Stimulated activated effector memory CD8-positive, alpha-beta T cell treated with anti-CD3 and anti-CD28 coated beads, Interleukin-12 subunit alpha, Interleukin-12 subunit beta, amount 100 ng/mL, for 72 hours (primary cell): Measurements from ENCODE around the gene CLSTN2.
A peak's percentile ranks its signal among the peaks of the same experiment; 100 is the strongest.

Experiments used
- ATAC-seq: fragments of 150-1000 bp; cut with Tn5 transposase; 2 replicates; pipeline ENCODE4 v1.10.0; 2021
- DNase-seq, 2 donors: peaks; one replicate each; pipeline ENCODE4 v3.0.0; 2021 to 2022; ENCODE audit warnings: low spot score in 2 of 2
- H3K27ac Mint-ChIP-seq: one replicate; pipeline ENCODE4 v1.8.0; 2022; ENCODE audit warnings: mild to moderate bottlenecking, mixed read lengths
- H3K36me3 Mint-ChIP-seq: one replicate; pipeline ENCODE4 v1.8.0; 2022; ENCODE audit warnings: mild to moderate bottlenecking, mixed read lengths
- H3K4me1 Mint-ChIP-seq: one replicate; pipeline ENCODE4 v1.8.0; 2022; ENCODE audit warnings: mixed read lengths
- H3K4me3 Mint-ChIP-seq: one replicate; pipeline ENCODE4 v1.8.0; 2022; ENCODE audit warnings: mild to moderate bottlenecking, mixed read lengths
- H3K9me3 Mint-ChIP-seq: one replicate; pipeline ENCODE4 v1.8.0; 2022; ENCODE audit warnings: mixed read lengths

The CLSTN2 gene

DNA sequence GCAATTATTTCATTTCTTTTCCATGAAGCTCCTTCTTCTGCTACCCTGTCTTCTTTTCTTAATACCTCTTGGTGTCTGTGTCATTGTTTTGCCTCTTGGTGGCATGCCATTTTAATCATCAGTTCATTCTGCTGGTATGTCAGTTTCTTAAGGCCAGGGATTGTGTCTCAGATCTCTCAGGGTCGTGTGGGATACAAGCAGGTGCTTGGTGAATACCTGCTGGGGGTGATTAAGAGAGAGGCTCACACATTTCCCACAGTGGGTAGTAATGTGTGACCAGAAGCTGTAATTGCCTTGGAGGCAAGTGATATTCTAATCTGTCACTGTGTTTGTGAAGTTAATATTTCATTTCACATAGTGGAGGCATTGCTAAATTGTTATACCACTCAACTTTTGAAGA is 381.5 kb downstream of the CLSTN2 start:
- Mint-ChIP-seq H3K36me3 (no peaks in the 10 kb centered on the region), H3K9me3 (no peaks in the 10 kb centered on the region), H3K27ac (no peak overlapping the region), H3K4me1 (no peaks in the 10 kb centered on the region), H3K4me3 (no peak overlapping the region)
- ATAC-seq (no peak), DNase-seq (no peak)

- Mint-ChIP-seq H3K4me1 (no peaks in the 10 kb centered on the region), H3K27ac (no peak overlapping the region), H3K4me3 (no peak overlapping the region), H3K9me3 (no peaks in the 10 kb centered on the region), H3K36me3 (no peaks in the 10 kb centered on the region)
- DNase-seq, result no peak
- ATAC-seq, result no peak
Observed at GRCh38 chr3:140316868-140317400, 381.9 kb downstream of the CLSTN2 start.

GRCh38 chr3:140319739-140320138 is 384.8 kb downstream of the CLSTN2 start:
- Mint-ChIP-seq H3K27ac (no peak overlapping the region), H3K36me3 (no peaks in the 10 kb centered on the region), H3K4me3 (no peak overlapping the region), H3K9me3 (no peaks in the 10 kb centered on the region), H3K4me1 (no peaks in the 10 kb centered on the region)
- no peak for DNase-seq
- ATAC-seq, result no peak

- no peak for ATAC-seq
Observed at GRCh38 chr3:140323561-140323960, 388.6 kb downstream of the CLSTN2 start.

DNA sequence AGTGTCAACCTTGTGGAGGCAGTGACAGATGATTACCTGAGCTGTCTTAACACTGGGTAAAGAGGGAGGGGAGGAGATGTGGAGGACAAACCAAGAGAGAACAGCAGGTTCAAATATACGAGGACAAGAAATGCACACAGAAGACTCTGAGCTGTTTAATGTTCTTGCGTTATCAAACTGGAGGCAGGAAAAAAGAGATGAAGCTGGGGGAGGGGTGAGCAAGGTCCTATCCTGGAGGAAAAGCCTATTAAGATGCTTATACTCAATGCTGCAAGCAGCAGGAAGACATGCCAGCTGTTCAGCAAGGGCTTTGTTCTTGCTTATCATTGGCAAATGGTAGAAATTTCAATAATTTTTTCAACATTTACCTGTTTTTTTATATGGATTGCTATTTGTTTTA is 397.1 kb downstream of the CLSTN2 start:
- Mint-ChIP-seq H3K4me1 (no peaks in the 10 kb centered on the region), H3K4me3 (no peak overlapping the region), H3K27ac (no peak overlapping the region), H3K36me3 (no peaks in the 10 kb centered on the region), H3K9me3 (peaks cover 4% of the 10 kb centered on the region)
- DNase-seq (no peak), ATAC-seq (no peak)

More at GRCh38 chr3:140323561-140323960, 388.6 kb downstream of the CLSTN2 start:
- Mint-ChIP-seq H3K4me1 (no peaks in the 10 kb centered on the region), H3K4me3 (no peak overlapping the region), H3K36me3 (no peaks in the 10 kb centered on the region), H3K27ac (no peak overlapping the region), H3K9me3 (no peaks in the 10 kb centered on the region)
- no peak for DNase-seq

- no peak overlapping the region for H3K27ac Mint-ChIP-seq
- no peaks in the 10 kb centered on the region for H3K4me1 Mint-ChIP-seq
- H3K36me3 Mint-ChIP-seq, result no peaks in the 10 kb centered on the region
- ATAC-seq (no peak), DNase-seq (no peak)
- H3K9me3 Mint-ChIP-seq, result peaks cover 3% of the 10 kb centered on the region
- no peak overlapping the region for H3K4me3 Mint-ChIP-seq
Observed at GRCh38 chr3:140334132-140334929, 399.3 kb downstream of the CLSTN2 start.

- H3K9me3 Mint-ChIP-seq, result peaks cover 2% of the 10 kb centered on the region
- DNase-seq (no peak), ATAC-seq (peak; percentile 19)
- no peak overlapping the region for H3K4me3 Mint-ChIP-seq
- no peak overlapping the region for H3K27ac Mint-ChIP-seq
- no peaks in the 10 kb centered on the region for H3K36me3 Mint-ChIP-seq
- no peaks in the 10 kb centered on the region for H3K4me1 Mint-ChIP-seq
Observed at GRCh38 chr3:140336465-140336864, 401.5 kb downstream of the CLSTN2 start.

DNA sequence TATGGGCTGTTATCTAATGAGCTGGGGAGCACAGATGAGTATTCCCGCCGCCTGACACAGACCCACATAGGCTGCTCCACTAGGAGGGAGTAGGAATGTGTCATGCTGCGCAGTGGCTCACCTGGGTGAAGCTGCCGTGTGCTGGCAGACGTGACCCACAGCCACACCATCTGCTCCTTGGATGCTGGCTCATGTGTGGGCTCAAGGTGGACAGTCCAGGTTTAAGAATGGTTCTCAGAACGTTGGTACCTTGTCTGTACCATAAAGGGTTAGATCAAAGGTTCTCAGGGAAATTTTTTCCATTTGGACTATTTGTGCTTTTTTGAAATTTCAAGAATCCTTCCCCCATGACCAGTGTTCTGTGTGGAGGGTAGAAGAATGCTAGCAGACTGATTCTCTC is 403.9 kb downstream of the CLSTN2 start:
- Mint-ChIP-seq H3K36me3 (no peaks in the 10 kb centered on the region), H3K27ac (no peak overlapping the region), H3K4me3 (no peak overlapping the region), H3K9me3 (peaks cover 2% of the 10 kb centered on the region), H3K4me1 (no peaks in the 10 kb centered on the region)
- ATAC-seq (no peak), DNase-seq (no peak)

- Mint-ChIP-seq H3K27ac (no peak overlapping the region), H3K9me3 (no peaks in the 10 kb centered on the region), H3K4me3 (no peak overlapping the region), H3K36me3 (no peaks in the 10 kb centered on the region), H3K4me1 (no peaks in the 10 kb centered on the region)
- no peak for DNase-seq
- no peak for ATAC-seq
Observed at GRCh38 chr3:140341203-140341602, 406.2 kb downstream of the CLSTN2 start.

DNA sequence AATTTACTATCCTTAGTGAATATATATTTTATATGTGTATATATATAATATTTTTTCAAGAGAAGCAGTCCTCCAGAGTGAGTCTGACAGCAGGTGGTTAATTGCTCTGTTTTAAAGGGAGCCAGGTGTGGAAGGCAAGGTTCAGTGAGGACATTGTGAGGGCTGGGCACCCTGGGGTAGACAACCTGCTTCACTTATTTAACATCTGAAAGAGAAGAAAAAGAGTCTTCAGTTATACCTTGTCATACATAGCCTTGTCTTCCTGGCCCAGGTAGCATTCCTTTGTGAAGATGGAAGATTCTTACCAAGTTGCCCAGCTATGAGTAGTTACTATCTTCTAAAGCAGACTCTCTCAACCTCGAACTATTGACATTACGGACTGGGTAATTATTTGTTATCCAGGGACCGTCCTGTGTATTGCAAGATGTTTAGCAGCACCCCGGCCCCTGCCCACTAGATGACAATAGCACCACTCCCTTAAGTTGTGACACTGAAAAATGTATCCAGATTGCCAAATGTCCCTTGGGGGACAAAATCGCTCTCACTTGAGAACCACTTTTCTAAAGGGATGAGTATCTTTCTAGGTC is 406.9 kb downstream of the CLSTN2 start:
- Mint-ChIP-seq H3K4me3 (no peak overlapping the region), H3K27ac (no peak overlapping the region), H3K4me1 (no peaks in the 10 kb centered on the region), H3K36me3 (no peaks in the 10 kb centered on the region), H3K9me3 (no peaks in the 10 kb centered on the region)
- ATAC-seq, result no peak
- no peak for DNase-seq

DNA sequence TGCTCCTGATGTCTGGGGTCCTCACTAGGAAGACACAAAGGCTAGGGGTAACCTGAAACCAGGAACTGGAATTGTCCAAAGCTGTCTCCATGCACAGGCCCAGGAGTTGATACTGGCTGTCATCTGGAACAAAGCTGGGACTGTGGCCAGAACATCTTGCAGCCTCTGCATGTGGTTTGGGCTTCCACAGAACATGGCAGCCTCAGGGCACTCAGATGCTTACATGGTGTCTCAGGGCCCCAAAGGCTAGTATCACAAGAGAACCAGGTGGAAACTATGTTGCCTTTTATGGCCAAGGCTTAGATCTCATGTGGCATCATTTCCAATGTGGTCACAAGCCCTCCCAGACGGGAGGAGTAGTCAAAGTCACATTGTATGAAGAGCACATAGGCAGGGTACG is 407.7 kb downstream of the CLSTN2 start:
- ATAC-seq, result no peak
- Mint-ChIP-seq H3K4me1 (no peaks in the 10 kb centered on the region), H3K27ac (no peak overlapping the region)

GRCh38 chr3:140343211-140344081 is 408.5 kb downstream of the CLSTN2 start:
- ATAC-seq (no peak), DNase-seq (no peak)
- Mint-ChIP-seq H3K4me3 (no peak overlapping the region), H3K9me3 (no peaks in the 10 kb centered on the region), H3K36me3 (no peaks in the 10 kb centered on the region), H3K4me1 (no peaks in the 10 kb centered on the region), H3K27ac (no peak overlapping the region)

More for the DNA sequence above, 407.7 kb downstream of the CLSTN2 start:
- H3K4me3 Mint-ChIP-seq, result no peak overlapping the region
- H3K9me3 Mint-ChIP-seq, result no peaks in the 10 kb centered on the region
- DNase-seq, result no peak
- H3K36me3 Mint-ChIP-seq, result no peaks in the 10 kb centered on the region

GRCh38 chr3:140344082-140344454 is 409.1 kb downstream of the CLSTN2 start:
- no peak for ATAC-seq
- Mint-ChIP-seq H3K4me1 (no peaks in the 10 kb centered on the region), H3K36me3 (no peaks in the 10 kb centered on the region), H3K4me3 (no peak overlapping the region), H3K9me3 (peaks cover 3% of the 10 kb centered on the region), H3K27ac (no peak overlapping the region)
- DNase-seq, result no peak

- Mint-ChIP-seq H3K36me3 (no peaks in the 10 kb centered on the region), H3K4me3 (no peak overlapping the region), H3K4me1 (no peaks in the 10 kb centered on the region), H3K9me3 (peaks cover 3% of the 10 kb centered on the region), H3K27ac (no peak overlapping the region)
- no peak for ATAC-seq
- DNase-seq, result no peak
Observed at GRCh38 chr3:140344601-140345205, 409.7 kb downstream of the CLSTN2 start.

- ATAC-seq, result no peak
- Mint-ChIP-seq H3K36me3 (no peaks in the 10 kb centered on the region), H3K9me3 (peaks cover 3% of the 10 kb centered on the region), H3K4me1 (no peaks in the 10 kb centered on the region), H3K4me3 (no peak overlapping the region), H3K27ac (no peak overlapping the region)
- no peak for DNase-seq
Observed at GRCh38 chr3:140347151-140347550, 412.2 kb downstream of the CLSTN2 start.
